ENCODE measurements around the gene HDAC6.

The HDAC6 gene

GRCh38 chrX:48816014-48816810 lies 14.3 kb downstream of the HDAC6 start:
- TF ChIP-seq RARB (CRISPR knock-in tag; IDR thresholded peaks at IDR 0.05): no peak
- TF ChIP-seq TCF4 (CRISPR knock-in tag; IDR thresholded peaks at IDR 0.05; ENCODE audit: borderline replicate concordance): no peak
- TF ChIP-seq ESRRG (CRISPR knock-in tag; IDR thresholded peaks at IDR 0.05): no peak
- TF ChIP-seq BACH2 (CRISPR knock-in tag; IDR thresholded peaks at IDR 0.05; ENCODE audit: borderline replicate concordance): no peak
- TF ChIP-seq ZNF8 (CRISPR knock-in tag; IDR thresholded peaks at IDR 0.05): no peak
- TF ChIP-seq ZNF565 (CRISPR knock-in tag; conservative IDR thresholded peaks at IDR 0.05; ENCODE audit: low read depth): no peak
- TF ChIP-seq POU6F1 (CRISPR knock-in tag; IDR thresholded peaks at IDR 0.05; ENCODE audit: borderline replicate concordance, low read depth): no peak
- no peak for TF ChIP-seq PATZ1 (CRISPR knock-in tag; IDR thresholded peaks at IDR 0.05; ENCODE audit: borderline replicate concordance)
- TF ChIP-seq PPARA (CRISPR knock-in tag; IDR thresholded peaks at IDR 0.05; ENCODE audit: borderline replicate concordance): no peak
- TF ChIP-seq TOX (CRISPR knock-in tag; IDR thresholded peaks at IDR 0.05; ENCODE audit: borderline replicate concordance): no peak
- TF ChIP-seq ZFP30 (CRISPR knock-in tag; IDR thresholded peaks at IDR 0.05): no peak
- TF ChIP-seq CREB5 (CRISPR knock-in tag; IDR thresholded peaks at IDR 0.05; ENCODE audit: low read depth): no peak
- no peak for TF ChIP-seq ZC3H10 (CRISPR knock-in tag; IDR thresholded peaks at IDR 0.05)
- no peak for TF ChIP-seq OSR1 (CRISPR knock-in tag; IDR thresholded peaks at IDR 0.05)
- TF ChIP-seq SNAI2 (CRISPR knock-in tag; IDR thresholded peaks at IDR 0.05): no peak
- TF ChIP-seq ISL1 (CRISPR knock-in tag; IDR thresholded peaks at IDR 0.05): no peak
- TF ChIP-seq CSDC2 (CRISPR knock-in tag; IDR thresholded peaks at IDR 0.05): no peak
- peak; percentile 31; the same call in 1 of the 3 replicates for ATAC-seq

GRCh38 chrX:48818098-48818497 lies 16.2 kb downstream of the HDAC6 start:
- TF ChIP-seq ZNF70 (CRISPR knock-in tag; IDR thresholded peaks at IDR 0.05) (no peak), POU6F1 (CRISPR knock-in tag; IDR thresholded peaks at IDR 0.05; ENCODE audit: borderline replicate concordance, low read depth) (no peak), ARNTL (CRISPR knock-in tag; IDR thresholded peaks at IDR 0.05; ENCODE audit: borderline replicate concordance, low read depth) (no peak), ZFP30 (CRISPR knock-in tag; IDR thresholded peaks at IDR 0.05) (no peak), SNAI2 (CRISPR knock-in tag; IDR thresholded peaks at IDR 0.05) (no peak), CSDC2 (CRISPR knock-in tag; IDR thresholded peaks at IDR 0.05) (no peak), RARB (CRISPR knock-in tag; IDR thresholded peaks at IDR 0.05) (no peak), GLIS3 (CRISPR knock-in tag; IDR thresholded peaks at IDR 0.05) (no peak), ESRRG (CRISPR knock-in tag; IDR thresholded peaks at IDR 0.05) (no peak), CREB5 (CRISPR knock-in tag; IDR thresholded peaks at IDR 0.05; ENCODE audit: low read depth) (no peak), CSRNP3 (CRISPR knock-in tag; IDR thresholded peaks at IDR 0.05) (no peak), PATZ1 (CRISPR knock-in tag; IDR thresholded peaks at IDR 0.05; ENCODE audit: borderline replicate concordance) (no peak), BACH2 (CRISPR knock-in tag; IDR thresholded peaks at IDR 0.05; ENCODE audit: borderline replicate concordance) (no peak), OSR1 (CRISPR knock-in tag; IDR thresholded peaks at IDR 0.05) (no peak), TSHZ2 (CRISPR knock-in tag; IDR thresholded peaks at IDR 0.05) (no peak), ZNF8 (CRISPR knock-in tag; IDR thresholded peaks at IDR 0.05) (no peak)
- ATAC-seq: no peak

Measured in SK-N-SH treated with all-trans-retinoic acid at 6 μM for 48 hours (cell line).